ENCODE results near the gene CEMIP.

CEMIP gene

GRCh38 chr15:80831192-80831591, 52.0 kb downstream of the CEMIP start:
- no peak for TF ChIP-seq ZNF274 (IDR thresholded peaks at IDR 0.05; ENCODE audit: low read depth, low read length)

GRCh38 chr15:80831606-80832224, 52.5 kb downstream of the CEMIP start:
- TF ChIP-seq ZNF274 (IDR thresholded peaks at IDR 0.05; ENCODE audit: low read depth, low read length) = no peak
- H3K4me3 ChIP-seq (ENCODE audit: low read length) = no peak overlapping the region

More at GRCh38 chr15:80831192-80831591, 52.0 kb downstream of the CEMIP start:
- no peak overlapping the region for H3K4me3 ChIP-seq (ENCODE audit: low read length)

GRCh38 chr15:80832686-80833085, 53.5 kb downstream of the CEMIP start:
- no peak for TF ChIP-seq ZNF274 (IDR thresholded peaks at IDR 0.05; ENCODE audit: low read depth, low read length)
- no peak overlapping the region for H3K4me3 ChIP-seq (ENCODE audit: low read length)

- H3K4me3 ChIP-seq (ENCODE audit: low read length) = no peak overlapping the region
- TF ChIP-seq ZNF274 (IDR thresholded peaks at IDR 0.05; ENCODE audit: low read depth, low read length) = no peak
Measured at GRCh38 chr15:80834402-80834801, 55.2 kb downstream of the CEMIP start.

GRCh38 chr15:80834906-80835305, 55.7 kb downstream of the CEMIP start:
- TF ChIP-seq ZNF274 (IDR thresholded peaks at IDR 0.05; ENCODE audit: low read depth, low read length) = no peak

GRCh38 chr15:80835336-80835735, 56.2 kb downstream of the CEMIP start:
- H3K4me3 ChIP-seq (ENCODE audit: low read length) = no peak overlapping the region
- TF ChIP-seq ZNF274 (IDR thresholded peaks at IDR 0.05; ENCODE audit: low read depth, low read length) = no peak

More at GRCh38 chr15:80834906-80835305, 55.7 kb downstream of the CEMIP start:
- H3K4me3 ChIP-seq (ENCODE audit: low read length) = no peak overlapping the region

GRCh38 chr15:80836223-80836622, 57.1 kb downstream of the CEMIP start:
- no peak for TF ChIP-seq ZNF274 (IDR thresholded peaks at IDR 0.05; ENCODE audit: low read depth, low read length)
- no peak overlapping the region for H3K4me3 ChIP-seq (ENCODE audit: low read length)

GRCh38 chr15:80837006-80837405, 57.8 kb downstream of the CEMIP start:
- no peak for TF ChIP-seq ZNF274 (IDR thresholded peaks at IDR 0.05; ENCODE audit: low read depth, low read length)
- H3K4me3 ChIP-seq (ENCODE audit: low read length) = no peak overlapping the region

- no peak for TF ChIP-seq ZNF274 (IDR thresholded peaks at IDR 0.05; ENCODE audit: low read depth, low read length)
- no peak overlapping the region for H3K4me3 ChIP-seq (ENCODE audit: low read length)
Measured at GRCh38 chr15:80838012-80838411, 58.8 kb downstream of the CEMIP start.

- no peak for TF ChIP-seq ZNF274 (IDR thresholded peaks at IDR 0.05; ENCODE audit: low read depth, low read length)
Measured at GRCh38 chr15:80838666-80839065, 59.5 kb downstream of the CEMIP start.

GRCh38 chr15:80839764-80840130, 60.6 kb downstream of the CEMIP start:
- TF ChIP-seq ZNF274 (IDR thresholded peaks at IDR 0.05; ENCODE audit: low read depth, low read length) = no peak
- no peak overlapping the region for H3K4me3 ChIP-seq (ENCODE audit: low read length)

More at GRCh38 chr15:80838666-80839065, 59.5 kb downstream of the CEMIP start:
- no peak overlapping the region for H3K4me3 ChIP-seq (ENCODE audit: low read length)

- TF ChIP-seq ZNF274 (IDR thresholded peaks at IDR 0.05; ENCODE audit: low read depth, low read length) = no peak
- H3K4me3 ChIP-seq (ENCODE audit: low read length) = no peak overlapping the region
Measured at GRCh38 chr15:80840182-80841130, 61.3 kb downstream of the CEMIP start.

- no peak for TF ChIP-seq ZNF274 (IDR thresholded peaks at IDR 0.05; ENCODE audit: low read depth, low read length)
- H3K4me3 ChIP-seq (ENCODE audit: low read length) = no peak overlapping the region
Measured at GRCh38 chr15:80841541-80841940, 62.4 kb downstream of the CEMIP start.

- TF ChIP-seq ZNF274 (IDR thresholded peaks at IDR 0.05; ENCODE audit: low read depth, low read length) = no peak
- H3K4me3 ChIP-seq (ENCODE audit: low read length) = no peak overlapping the region
Measured at GRCh38 chr15:80844011-80844732, 65.0 kb downstream of the CEMIP start.

Measured in GM08714 (cell line).